GM19467 (cell line): ENCODE data around the gene INAVA.
A peak's percentile ranks its signal among the peaks of the same experiment; 100 is the strongest.

ENCODE experiments used
- ATAC-seq: cut with Tn5 transposase; IDR thresholded peaks from one replicate; pipeline ENCODE4 v1.9.1; 2021; ENCODE audit warnings: mild to moderate bottlenecking, moderate library complexity; ENCODE audit not compliant: unreplicated experiment

Gene INAVA

GRCh38 chr1:200874694-200875093, 20.0 kb upstream of the INAVA start:
- no peak for ATAC-seq

GRCh38 chr1:200875416-200875815, 19.3 kb upstream of the INAVA start:
- ATAC-seq = no peak

DNA sequence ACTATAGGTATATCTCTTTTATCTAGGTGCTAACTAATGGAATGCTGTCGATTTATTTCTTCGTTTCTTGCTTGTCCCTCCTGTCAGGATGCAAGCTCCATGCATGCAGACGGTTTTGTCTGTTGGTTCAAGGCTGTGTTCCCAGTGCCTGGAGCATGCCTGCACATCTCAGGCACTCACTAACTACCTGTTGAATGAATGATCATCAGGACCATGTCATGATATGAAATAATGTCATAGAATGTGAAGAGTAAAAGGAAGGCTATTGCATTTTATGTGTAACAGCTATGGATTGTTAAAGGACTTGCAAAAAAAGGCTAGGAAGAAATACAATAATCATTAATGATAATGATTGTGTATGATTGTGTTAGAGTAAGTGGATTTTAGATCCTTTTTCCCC, 17.7 kb upstream of the INAVA start:
- ATAC-seq = no peak

GRCh38 chr1:200877839-200878551, 16.7 kb upstream of the INAVA start:
- ATAC-seq = peak; percentile 52

DNA sequence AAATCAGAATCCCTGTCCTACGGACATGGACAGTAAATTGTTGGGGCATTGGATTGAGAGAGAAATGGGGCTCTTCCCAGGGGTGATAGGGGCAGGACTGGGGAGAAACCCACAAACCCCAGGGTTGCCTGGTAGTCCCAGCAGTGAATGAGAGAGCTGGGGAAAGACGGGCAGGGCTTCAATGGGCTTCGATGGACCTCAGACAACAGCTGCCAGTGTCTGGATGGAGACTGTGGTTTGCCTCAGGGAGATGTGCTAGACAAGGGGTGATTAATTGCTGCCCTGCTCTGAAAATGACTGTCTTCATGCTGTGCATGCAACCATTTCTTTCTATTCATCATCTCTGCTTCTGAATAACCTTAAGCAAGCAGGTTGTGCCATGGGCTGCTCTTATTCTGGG, 14.5 kb upstream of the INAVA start:
- no peak for ATAC-seq

DNA sequence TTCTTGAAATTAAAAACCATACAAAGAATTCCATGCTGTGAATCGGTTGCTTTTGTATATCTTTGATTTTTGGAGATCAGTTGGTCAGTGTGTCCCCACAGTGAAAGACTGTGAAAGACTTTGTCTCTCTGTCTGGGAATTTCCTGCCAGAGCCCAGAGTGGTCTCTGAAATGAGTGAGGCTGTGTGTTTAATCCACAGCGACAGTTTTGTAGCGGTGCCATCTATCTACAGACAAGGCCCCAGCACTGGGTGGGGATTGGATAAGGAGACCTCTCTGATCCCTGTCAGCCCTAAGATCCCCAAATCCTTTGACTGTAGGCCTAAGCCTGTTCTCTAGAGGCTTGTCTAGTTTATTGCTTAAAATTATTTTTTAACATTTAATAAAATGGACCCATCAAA, 11.6 kb upstream of the INAVA start:
- no peak for ATAC-seq

- no peak for ATAC-seq
These were observed 8.9 kb upstream of the INAVA start for GRCh38 chr1:200885623-200886402.

DNA sequence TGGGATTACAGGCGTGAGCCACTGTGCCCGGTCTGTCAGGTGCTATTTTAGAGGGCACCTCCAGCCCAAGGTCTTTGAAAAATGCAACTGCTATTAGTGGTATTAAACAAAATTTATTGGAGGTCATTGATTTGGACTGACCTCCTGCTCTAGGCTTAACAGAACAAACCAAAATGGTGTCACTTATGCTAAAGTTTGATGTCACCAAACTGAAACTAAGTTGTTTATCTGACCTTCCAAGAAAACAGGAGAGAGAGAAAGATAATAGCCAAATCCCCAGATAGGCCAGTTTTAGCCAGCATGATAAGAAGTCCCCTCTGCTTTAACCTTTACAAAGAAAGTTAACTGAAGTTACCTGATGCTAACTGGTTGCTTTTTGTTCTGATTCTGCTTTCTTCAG, 8.1 kb upstream of the INAVA start:
- no peak for ATAC-seq

- ATAC-seq = no peak
These were observed 7.7 kb upstream of the INAVA start for GRCh38 chr1:200887036-200887435.

- ATAC-seq = no peak
These were observed 6.8 kb upstream of the INAVA start for GRCh38 chr1:200887772-200888348.

GRCh38 chr1:200888349-200888838, 6.3 kb upstream of the INAVA start:
- ATAC-seq = peak; percentile 90

DNA sequence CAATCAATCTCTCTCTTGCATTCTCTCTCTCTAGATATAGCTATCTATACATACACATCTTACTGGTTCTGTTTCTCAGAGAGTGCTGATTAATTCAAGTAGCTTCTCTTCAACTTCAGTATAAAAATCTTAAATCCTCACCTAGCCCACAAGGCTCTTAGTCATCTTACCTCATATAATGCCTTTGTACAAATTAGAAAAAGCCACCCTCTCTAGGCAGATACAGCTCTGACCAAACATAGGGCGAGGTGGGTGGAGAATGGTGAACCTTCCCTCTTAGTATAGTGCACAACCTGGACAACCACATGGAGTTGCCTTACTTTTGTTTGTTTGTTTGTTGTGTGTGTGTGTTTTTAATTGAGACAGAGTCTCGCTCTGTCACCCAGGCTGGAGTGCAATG, 5.1 kb upstream of the INAVA start:
- no peak for ATAC-seq

- ATAC-seq = no peak
These were observed 4.7 kb upstream of the INAVA start for GRCh38 chr1:200890027-200890426.

GRCh38 chr1:200890818-200891773, 3.6 kb upstream of the INAVA start:
- no peak for ATAC-seq

GRCh38 chr1:200891774-200892157, 2.9 kb upstream of the INAVA start:
- no peak for ATAC-seq

- ATAC-seq = no peak
These were observed 2.2 kb upstream of the INAVA start for GRCh38 chr1:200892546-200892945.

GRCh38 chr1:200892958-200893357, 1.7 kb upstream of the INAVA start:
- ATAC-seq = no peak

- no peak for ATAC-seq
These were observed 1.2 kb upstream of the INAVA start for GRCh38 chr1:200893411-200893901.

- ATAC-seq = no peak
These were observed 716 bp downstream of the INAVA start for GRCh38 chr1:200895443-200895789.

- peak; percentile 48 for ATAC-seq
These were observed 1.3 kb downstream of the INAVA start for GRCh38 chr1:200895801-200896530.
